GM18526 (cell line): Measurements from ENCODE around the gene PCSK4.

Source experiments
- POLR2A ChIP-seq: IDR thresholded peaks from 3 replicates; pipeline ENCODE4 v1.6.1; 2011; ENCODE audit not compliant: insufficient read length; ENCODE audit errors: extremely low read depth

The PCSK4 gene

GRCh38 chr19:1471010-1471514 is 19.1 kb downstream of the PCSK4 start:
- no peak for TF ChIP-seq POLR2A

DNA sequence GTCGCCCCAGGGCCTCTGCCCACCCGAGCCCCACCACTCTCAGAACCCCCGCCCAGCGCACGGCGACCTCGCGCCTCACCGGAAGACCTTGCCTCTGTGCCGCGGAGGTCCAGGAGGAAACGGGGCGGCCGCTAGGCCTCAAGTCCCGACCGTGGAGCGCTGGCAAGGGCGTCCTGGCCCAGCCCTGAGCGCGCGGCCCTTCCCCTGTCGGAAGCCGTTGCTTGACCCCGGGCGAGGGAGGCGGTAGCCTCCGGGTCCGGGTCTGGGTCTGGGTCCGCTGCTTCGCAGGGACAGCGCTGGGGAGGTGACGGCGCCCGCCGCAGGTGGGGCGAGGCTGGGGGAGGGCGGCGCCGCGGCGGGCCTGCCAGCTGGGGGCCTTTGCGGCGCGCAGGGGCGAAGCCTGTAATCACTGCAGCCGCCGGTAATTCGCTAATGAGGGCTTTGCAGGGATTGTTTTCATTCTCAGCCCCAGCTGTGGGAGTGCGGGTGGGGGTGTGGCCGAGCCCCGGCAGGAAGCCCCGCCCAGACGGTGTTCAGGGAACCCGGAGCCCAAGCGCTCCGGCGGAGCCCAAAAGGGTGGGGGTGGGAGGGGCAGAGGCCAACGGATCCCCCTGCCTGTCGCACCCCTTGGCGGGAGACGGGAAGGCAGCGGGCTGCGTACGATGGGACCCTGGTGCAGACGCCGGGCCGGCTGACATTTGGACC is 19.7 kb downstream of the PCSK4 start:
- no peak for TF ChIP-seq POLR2A

DNA sequence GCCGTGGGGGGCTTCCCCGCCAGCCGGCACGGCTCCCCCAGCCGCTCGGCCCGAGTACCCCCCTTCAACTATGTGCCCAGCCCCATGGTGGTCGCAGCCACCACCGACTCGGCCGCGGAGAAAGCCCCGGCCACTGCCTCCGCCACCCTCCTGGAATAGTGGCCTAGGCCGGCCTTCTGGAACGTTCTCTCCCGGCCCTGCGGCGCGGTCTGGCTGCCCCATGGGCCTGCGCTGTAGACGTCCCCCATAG is 20.2 kb downstream of the PCSK4 start:
- no peak for TF ChIP-seq POLR2A

- no peak for TF ChIP-seq POLR2A
Measured at GRCh38 chr19:1469255-1470054, 20.7 kb downstream of the PCSK4 start.

- no peak for TF ChIP-seq POLR2A
Measured at GRCh38 chr19:1468821-1469254, 21.3 kb downstream of the PCSK4 start.

DNA sequence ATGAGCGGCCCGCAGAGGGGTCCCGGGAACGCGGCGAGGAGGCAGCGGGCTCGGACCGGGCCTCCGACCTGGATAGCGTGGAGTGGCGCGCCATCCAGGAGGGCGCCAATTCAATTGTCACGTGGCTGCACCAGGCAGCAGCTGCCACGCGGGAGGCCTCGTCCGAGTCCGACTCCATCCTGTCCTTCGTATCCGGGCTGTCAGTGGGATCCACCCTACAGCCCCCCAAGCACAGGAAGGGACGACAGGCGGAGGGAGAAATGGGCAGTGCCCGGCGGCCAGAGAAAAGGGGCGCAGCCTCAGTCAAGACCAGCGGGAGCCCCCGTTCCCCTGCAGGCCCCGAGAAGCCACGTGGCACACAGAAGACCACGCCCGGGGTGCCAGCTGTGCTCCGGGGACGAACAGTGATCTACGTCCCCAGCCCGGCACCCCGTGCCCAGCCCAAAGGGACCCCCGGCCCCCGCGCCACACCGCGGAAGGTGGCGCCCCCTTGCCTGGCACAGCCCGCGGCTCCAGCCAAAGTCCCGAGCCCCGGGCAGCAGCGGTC is 21.8 kb downstream of the PCSK4 start:
- TF ChIP-seq POLR2A, result no peak

DNA sequence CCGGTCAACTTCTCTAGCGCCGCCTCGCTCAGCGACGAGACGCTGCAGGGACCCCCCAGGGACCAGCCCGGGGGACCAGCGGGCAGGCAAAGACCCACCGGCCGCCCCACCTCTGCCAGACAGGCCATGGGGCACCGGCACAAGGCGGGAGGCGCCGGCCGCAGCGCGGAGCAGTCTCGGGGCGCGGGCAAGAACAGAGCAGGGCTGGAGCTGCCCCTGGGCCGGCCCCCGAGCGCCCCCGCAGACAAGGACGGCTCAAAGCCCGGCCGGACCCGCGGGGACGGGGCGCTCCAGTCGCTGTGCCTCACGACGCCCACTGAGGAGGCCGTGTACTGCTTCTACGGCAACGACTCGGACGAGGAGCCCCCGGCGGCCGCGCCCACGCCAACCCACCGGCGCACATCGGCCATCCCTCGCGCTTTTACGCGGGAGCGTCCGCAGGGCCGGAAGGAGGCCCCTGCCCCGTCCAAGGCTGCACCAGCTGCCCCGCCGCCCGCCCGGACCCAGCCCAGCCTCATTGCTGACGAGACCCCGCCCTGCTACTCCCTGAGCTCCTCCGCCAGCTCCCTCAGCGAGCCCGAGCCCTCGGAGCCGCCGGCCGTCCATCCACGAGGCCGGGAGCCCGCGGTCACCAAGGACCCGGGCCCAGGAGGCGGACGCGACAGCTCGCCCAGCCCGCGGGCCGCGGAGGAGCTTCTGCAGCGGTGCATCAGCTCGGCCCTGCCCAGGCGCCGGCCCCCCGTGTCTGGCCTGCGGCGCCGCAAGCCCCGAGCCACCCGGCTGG is 22.5 kb downstream of the PCSK4 start:
- no peak for TF ChIP-seq POLR2A

DNA sequence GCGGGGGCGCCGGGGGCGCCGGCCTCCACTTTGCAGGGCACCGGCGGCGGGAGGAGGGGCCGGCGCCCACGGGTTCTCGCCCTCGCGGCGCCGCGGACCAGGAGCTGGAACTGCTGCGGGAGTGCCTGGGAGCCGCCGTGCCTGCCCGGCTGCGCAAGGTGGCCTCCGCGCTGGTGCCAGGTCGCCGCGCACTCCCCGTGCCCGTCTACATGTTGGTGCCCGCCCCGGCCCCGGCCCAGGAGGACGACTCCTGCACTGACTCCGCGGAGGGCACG is 23.0 kb downstream of the PCSK4 start:
- no peak for TF ChIP-seq POLR2A

GRCh38 chr19:1466461-1467214 is 23.5 kb downstream of the PCSK4 start:
- TF ChIP-seq POLR2A, result no peak

DNA sequence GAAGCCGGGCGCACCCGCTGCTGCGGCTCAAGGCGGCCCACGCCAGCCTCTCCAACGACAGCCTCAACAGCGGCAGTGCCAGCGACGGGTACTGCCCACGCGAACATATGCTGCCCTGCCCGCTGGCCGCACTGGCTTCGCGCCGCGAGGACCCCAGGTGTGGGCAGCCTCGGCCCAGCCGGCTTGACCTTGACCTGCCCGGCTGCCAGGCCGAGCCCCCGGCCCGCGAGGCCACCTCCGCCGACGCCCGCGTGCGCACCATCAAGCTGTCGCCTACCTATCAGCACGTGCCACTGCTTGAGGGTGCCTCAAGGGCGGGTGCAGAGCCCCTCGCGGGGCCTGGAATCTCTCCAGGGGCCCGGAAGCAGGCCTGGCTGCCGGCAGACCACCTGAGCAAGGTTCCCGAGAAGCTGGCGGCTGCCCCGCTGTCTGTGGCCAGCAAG is 24.1 kb downstream of the PCSK4 start:
- TF ChIP-seq POLR2A, result no peak

DNA sequence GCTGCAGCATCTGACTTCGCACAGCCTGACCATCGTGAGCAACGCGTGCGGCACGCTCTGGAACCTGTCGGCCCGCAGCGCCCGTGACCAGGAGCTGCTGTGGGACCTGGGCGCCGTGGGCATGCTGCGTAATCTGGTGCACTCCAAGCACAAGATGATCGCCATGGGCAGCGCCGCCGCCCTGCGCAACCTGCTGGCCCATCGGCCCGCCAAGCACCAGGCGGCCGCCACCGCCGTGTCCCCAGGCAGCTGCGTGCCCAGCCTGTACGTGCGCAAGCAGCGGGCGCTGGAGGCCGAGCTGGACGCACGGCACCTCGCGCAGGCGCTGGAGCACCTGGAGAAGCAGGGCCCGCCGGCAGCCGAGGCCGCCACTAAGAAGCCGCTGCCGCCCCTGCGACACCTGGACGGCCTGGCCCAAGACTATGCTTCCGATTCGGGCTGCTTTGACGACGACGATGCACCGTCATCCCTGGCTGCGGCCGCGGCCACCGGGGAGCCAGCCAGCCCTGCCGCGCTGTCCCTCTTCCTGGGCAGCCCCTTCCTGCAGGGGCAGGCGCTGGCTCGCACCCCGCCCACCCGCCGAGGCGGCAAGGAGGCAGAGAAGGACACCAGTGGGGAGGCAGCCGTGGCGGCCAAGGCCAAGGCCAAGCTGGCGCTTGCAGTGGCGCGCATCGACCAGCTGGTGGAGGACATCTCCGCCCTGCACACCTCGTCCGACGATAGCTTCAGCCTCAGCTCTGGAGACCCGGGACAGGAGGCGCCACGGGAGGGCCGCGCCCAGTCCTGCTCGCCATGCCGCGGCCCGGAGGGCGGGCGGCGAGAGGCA is 24.7 kb downstream of the PCSK4 start:
- no peak for TF ChIP-seq POLR2A

GRCh38 chr19:1461862-1462261 is 28.3 kb downstream of the PCSK4 start:
- TF ChIP-seq POLR2A, result no peak

- TF ChIP-seq POLR2A, result no peak
Measured at GRCh38 chr19:1460033-1460995, 29.8 kb downstream of the PCSK4 start.
